Astrocyte (in vitro differentiated cells and primary cell): Measurements from ENCODE around the gene PDGFRA.

ENCODE experiments used
- CTCF ChIP-seq: IDR thresholded peaks from 2 replicates; pipeline ENCODE4 v1.5.1; 2011; ENCODE audit warnings: low read depth, mild to moderate bottlenecking, inconsistent platforms, low read length, moderate library complexity; ENCODE audit not compliant: insufficient read depth
- EZH2 ChIP-seq: IDR thresholded peaks from 2 replicates; pipeline ENCODE4 v1.6.1; 2012; ENCODE audit warnings: mild to moderate bottlenecking, low read length, inconsistent platforms; ENCODE audit not compliant: insufficient read depth

GRCh38 chr4:54197926-54198325 lies 31.2 kb upstream of the PDGFRA start:
- TF ChIP-seq CTCF (no peak), EZH2 (no peak)
